HG03060 (cell line): ENCODE results near the gene CSNK2A2.

Source experiments
- ATAC-seq: cut with Tn5 transposase; IDR thresholded peaks from one replicate; pipeline ENCODE4 v1.9.1; 2021; ENCODE audit warnings: low read depth, moderate number of reproducible peaks; ENCODE audit not compliant: unreplicated experiment

CSNK2A2 gene

DNA sequence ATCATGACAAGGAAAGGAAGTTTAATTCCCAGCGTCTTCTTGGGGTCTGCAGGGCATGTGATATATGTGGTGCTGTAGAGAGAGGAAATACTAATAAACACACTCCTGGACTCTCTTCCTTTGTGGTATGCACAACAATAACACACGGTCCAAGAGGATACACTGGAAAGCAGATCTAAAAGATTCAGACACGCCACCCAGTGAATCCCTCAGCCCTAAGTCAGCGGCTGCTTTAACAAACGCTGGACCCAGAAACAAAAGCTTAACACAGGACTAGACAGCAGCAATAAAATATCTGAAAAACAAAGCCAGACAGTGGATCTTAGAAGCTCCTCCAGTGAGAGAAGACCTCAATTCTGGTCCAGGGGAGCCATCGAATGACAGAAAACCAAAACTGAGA is 81.8 kb downstream of the CSNK2A2 start:
- no peak for ATAC-seq

DNA sequence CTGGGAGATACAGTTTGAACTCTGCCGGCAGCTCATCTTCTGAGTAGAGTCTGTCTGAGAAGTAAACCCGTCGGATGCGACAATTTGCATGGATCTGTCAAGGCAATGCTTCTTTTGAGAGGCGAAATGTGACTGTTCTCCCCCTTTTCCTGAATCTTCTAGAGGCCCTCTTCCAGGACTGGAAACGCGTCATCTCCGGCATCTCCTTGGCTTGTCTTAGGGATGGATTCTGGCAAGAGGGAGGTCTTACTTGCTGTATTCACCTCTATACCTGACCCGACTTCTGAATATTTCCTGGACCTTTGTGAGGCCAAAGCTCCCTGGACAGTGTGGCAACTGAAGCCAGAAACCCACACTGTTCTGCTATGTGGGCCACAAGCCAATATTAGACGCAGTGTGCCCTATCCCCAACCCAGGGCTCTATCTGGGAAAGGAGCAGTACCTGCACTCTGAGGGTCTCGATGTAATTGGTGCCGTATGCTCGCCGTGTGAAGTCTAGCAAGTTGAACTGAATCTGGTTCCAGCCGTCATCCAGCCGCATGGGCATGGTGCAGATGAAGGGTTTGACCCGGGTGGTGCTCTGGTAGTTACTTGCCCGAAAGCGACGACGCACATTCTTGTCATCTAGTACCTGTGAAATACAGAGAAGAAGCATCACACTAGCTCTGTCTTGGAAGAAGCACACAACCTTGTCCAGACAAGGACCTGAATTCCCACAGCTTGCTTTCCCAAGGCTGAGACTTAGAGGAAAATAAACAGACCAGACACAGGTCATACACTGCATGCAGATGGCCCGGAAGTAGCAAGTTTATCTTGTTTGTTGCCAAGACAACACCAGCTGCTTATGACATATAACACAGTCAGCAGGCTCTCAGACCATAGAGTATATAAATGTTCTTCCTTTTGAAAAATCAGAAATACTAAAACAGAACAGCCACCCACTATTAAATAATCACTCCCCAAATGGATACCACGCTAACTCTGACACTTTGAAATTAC is 82.8 kb downstream of the CSNK2A2 start:
- no peak for ATAC-seq

DNA sequence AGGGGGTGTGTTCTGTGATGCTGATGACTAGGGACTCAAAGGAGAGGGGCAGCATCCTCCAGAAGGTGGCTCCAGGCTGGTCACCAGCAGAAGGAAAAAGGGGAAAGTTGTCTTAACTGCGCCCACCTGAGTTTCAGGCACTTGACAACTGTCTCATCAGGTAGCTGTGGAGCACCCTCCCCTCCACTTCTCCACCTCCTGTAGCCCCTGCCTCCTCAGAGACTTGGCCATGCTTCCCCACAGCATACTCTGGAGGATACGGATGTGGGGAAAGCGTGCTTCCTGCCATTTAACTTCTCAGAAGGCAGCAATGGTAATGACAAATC is 86.6 kb downstream of the CSNK2A2 start:
- no peak for ATAC-seq

DNA sequence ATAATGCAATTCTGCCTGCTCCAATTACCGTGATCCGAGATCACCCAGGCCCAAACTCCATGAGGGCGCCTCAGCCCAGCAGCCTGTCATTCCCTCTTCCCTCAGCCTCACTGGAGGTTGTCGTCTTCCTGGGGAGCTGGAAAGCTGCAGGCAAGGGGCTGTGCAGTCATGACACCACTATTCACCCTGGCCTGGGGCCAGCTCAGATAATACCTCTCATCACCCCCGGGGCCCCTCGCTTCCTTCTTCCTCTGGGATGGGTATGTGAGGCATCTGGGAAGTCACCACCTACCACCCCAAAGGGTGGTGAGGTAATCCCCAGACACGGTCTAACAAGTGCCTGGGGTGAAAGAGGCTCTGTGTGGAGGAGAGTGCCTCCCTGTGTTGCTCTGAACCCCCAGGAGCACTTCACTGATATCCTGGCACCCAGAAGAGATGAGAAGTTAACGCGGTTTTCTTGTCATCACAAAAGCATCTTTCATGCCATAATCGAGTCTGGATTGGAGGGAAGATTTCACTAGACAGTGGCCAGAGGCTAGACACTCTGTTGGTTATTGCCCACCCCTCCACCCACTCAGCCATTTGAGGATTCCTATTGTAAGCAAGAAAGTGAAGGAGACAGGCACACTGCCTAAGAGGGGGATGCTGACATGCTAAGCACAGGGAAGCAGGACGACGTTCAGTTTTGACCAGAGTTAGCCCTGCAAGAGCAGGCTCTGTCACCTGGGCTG is 87.2 kb downstream of the CSNK2A2 start:
- no peak for ATAC-seq

DNA sequence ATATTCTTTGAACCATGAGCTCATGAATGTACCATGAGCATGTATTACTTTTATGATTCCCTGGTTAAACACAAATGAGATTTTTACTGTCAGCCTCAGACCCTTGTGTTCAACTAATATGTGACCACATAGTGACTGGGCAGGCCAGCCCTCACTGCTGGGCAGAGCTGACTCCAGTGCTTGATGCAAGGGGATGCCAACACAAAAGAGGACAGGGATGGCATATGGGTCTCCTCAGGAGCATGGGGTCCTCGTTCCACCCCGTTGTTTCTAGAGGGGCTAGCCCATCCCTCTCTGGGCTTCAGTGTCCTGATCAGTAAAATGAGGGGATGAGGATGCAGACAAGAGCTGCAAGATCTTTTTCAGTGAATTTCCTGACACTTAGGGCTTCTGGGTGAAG is 88.0 kb downstream of the CSNK2A2 start:
- no peak for ATAC-seq

DNA sequence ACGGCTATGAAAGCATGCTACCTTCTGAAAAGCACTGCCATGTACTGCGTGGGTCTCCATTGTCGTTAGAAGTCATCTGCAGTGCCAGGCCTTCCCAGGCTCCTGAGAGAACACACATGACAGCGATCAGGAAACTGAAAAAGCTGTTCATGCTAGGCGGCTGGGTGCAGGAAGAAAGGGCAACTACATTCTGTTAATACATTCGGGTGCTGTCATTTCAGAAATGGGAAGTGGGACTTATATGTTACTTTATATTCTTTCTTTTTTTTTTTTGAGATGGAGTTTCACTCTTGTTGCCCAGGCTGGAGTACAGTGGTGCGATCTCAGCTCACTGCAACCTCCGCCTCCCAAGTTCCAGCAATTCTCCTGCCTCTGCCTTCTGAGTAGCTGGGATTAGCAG is 88.6 kb downstream of the CSNK2A2 start:
- ATAC-seq: no peak
